GM18519 (cell line): ENCODE measurements around the gene ANKS4B.
"Not testable (repeated sequence)": the region's sequence is repeated elsewhere in the genome, so short reads cannot be mapped to it uniquely, and the experiment has no call there.

Source experiments
- ATAC-seq: cut with Tn5 transposase; IDR thresholded peaks from one replicate; pipeline ENCODE4 v1.9.1; 2021; ENCODE audit warnings: mild to moderate bottlenecking, moderate library complexity; ENCODE audit not compliant: unreplicated experiment, low FRiP score

The ANKS4B gene

GRCh38 chr16:21260870-21261791 lies 27.6 kb downstream of the ANKS4B start:
- no peak for ATAC-seq

GRCh38 chr16:21262779-21263639 lies 29.5 kb downstream of the ANKS4B start:
- ATAC-seq = no peak

GRCh38 chr16:21263640-21264570 lies 30.4 kb downstream of the ANKS4B start:
- ATAC-seq = peak; percentile 51

- ATAC-seq = no peak
Observed at GRCh38 chr16:21264571-21265036, 31.1 kb downstream of the ANKS4B start.

- no peak for ATAC-seq
Observed at GRCh38 chr16:21265104-21265837, 31.8 kb downstream of the ANKS4B start.

- no peak for ATAC-seq
Observed at GRCh38 chr16:21267298-21267697, 33.8 kb downstream of the ANKS4B start.

GRCh38 chr16:21268236-21268635 lies 34.7 kb downstream of the ANKS4B start:
- ATAC-seq = no peak

- no peak for ATAC-seq
Observed at GRCh38 chr16:21272253-21272652, 38.8 kb downstream of the ANKS4B start.

- ATAC-seq = not testable (repeated sequence)
Observed at GRCh38 chr16:21272763-21273162, 39.3 kb downstream of the ANKS4B start.

GRCh38 chr16:21274172-21274726 lies 40.8 kb downstream of the ANKS4B start:
- no peak for ATAC-seq

- ATAC-seq = no peak
Observed at GRCh38 chr16:21275529-21275928, 42.0 kb downstream of the ANKS4B start.

- no peak for ATAC-seq
Observed at GRCh38 chr16:21276090-21276489, 42.6 kb downstream of the ANKS4B start.

GRCh38 chr16:21277045-21277926 lies 43.8 kb downstream of the ANKS4B start:
- ATAC-seq = no peak

- ATAC-seq = no peak
Observed at GRCh38 chr16:21277927-21278706, 44.6 kb downstream of the ANKS4B start, which contains the start of gene CRYM. Gene CRYM (minus strand): TSS chr16:21278290. CDS start chr16:21278251, 39 bp downstream.

- no peak for ATAC-seq
Observed at GRCh38 chr16:21279501-21279900, 46.0 kb downstream of the ANKS4B start.

- ATAC-seq = no peak
Observed at GRCh38 chr16:21281698-21282389, 48.3 kb downstream of the ANKS4B start.
